Stomach (tissue), 9 donors: Measurements from ENCODE around the gene CFAP299. TPM values are rescaled to one million over a fixed set of nuclear protein-coding genes. Genes with fewer than 3 reads are reported as not detected.

Experiments used
- DNase-seq, 2 donors: peaks; one replicate each; pipeline versions ENCODE4 v3.0.0 to v3.0.0-alpha.2; 2013 to 2019
- H3K27ac ChIP-seq, 5 donors: fragments of 200-600 bp in 4 of 5; sonication (generic) in 4 of 5; one replicate each; pipeline ENCODE4 v1.5.1; 2013 to 2019; ENCODE audit warnings: mild to moderate bottlenecking in 1 of 5, moderate library complexity in 1 of 5
- H3K27me3 ChIP-seq, 3 donors: fragments of 200-600 bp; sonication (generic); one replicate each; pipeline ENCODE4 v1.5.1; 2017 to 2019; ENCODE audit warnings: mixed run types in 1 of 3
- H3K36me3 ChIP-seq, 4 donors: fragments of 200-600 bp; sonication (generic); 1 replicate in 3 of 4; 2 replicates in 1 of 4; pipeline ENCODE4 v1.5.1; 2016 to 2019
- H3K4me1 ChIP-seq, 4 donors: fragments of 200-600 bp; sonication (generic); one replicate each; pipeline ENCODE4 v1.5.1; 2016 to 2019
- H3K4me3 ChIP-seq, 4 donors: fragments of 200-600 bp; sonication (generic) in 3 of 4; one replicate each; pipeline ENCODE4 v1.5.1; 2016 to 2019; ENCODE audit warnings: mild to moderate bottlenecking in 1 of 4
- H3K9me3 ChIP-seq, 4 donors: fragments of 200-600 bp; sonication (generic); one replicate each; pipeline ENCODE4 v1.5.1; 2016 to 2019
- EP300 ChIP-seq: sonication (generic); formaldehyde crosslinking; IDR thresholded peaks from one replicate; pipeline ENCODE4 v1.6.1; 2017; ENCODE audit warnings: antibody characterized with exemption
- POLR2A ChIP-seq, 4 donors: fragments of 450-650 bp; IDR thresholded peaks; one replicate each; pipeline ENCODE4 v1.6.1; 2016; ENCODE audit warnings: antibody characterized with exemption in 4 of 4, control low read depth in 2 of 4, mild to moderate bottlenecking in 1 of 4, moderate library complexity in 1 of 4
- POLR2AphosphoS5 ChIP-seq, 3 donors: sonication (generic); formaldehyde crosslinking; IDR thresholded peaks; one replicate each; pipeline ENCODE4 v1.6.1; 2016; ENCODE audit warnings: antibody characterized with exemption in 3 of 3
- WGBS, 5 donors: extraction: QIAGEN DNeasy Blood & Tissue Kit in 3 of 5; methylation state at CpG; one replicate each; pipeline versions ENCODE4 v1.1.5 to v1.1.7; 2013 to 2018; 5-methylcytosine and 5-hydroxymethylcytosine counted together
- intact Hi-C: fragments of 100-400 bp; cut with DNase I; formaldehyde crosslinking; loops from one replicate; pipeline ENCODE4 v1.15.1; 2023; ENCODE audit warnings: low total_unique reads
- polyA plus RNA-seq, 3 donors: library from polyadenylated mRNA; stranded (reverse); fragments of 200-250 nt; gene quantifications; one replicate each; pipeline ENCODE4 v1.2.3, GENCODE V29; 2013
- total RNA-seq, 5 donors: library from RNA; depleted of rRNA; stranded (reverse); fragments of >200 nt; gene quantifications; one replicate each; pipeline versions ENCODE4 v1.1.0 to v1.2.3, GENCODE V29; 2014 to 2016
- TF ChIP-seq, protein P1 (sequence below), 7 experiments: fragments of 450-650 bp in 4 of 7; fragments of 200-600 bp in 3 of 7; sonication (generic) in 3 of 7; IDR thresholded peaks; one replicate each; pipeline ENCODE4 v1.5.1; 2016 to 2019; ENCODE audit warnings: antibody characterized with exemption in 7 of 7, control low read depth in 2 of 7, mild to moderate bottlenecking in 1 of 7
- donor health status: healthy with polysubstance abuse.
- donor health status: Bipolar disorder and iron deficiency.
- donor health status: healthy.

CFAP299 gene
- total and polyA plus RNA-seq, 8 donors: 0.73 TPM; not detected in 7

DNA sequence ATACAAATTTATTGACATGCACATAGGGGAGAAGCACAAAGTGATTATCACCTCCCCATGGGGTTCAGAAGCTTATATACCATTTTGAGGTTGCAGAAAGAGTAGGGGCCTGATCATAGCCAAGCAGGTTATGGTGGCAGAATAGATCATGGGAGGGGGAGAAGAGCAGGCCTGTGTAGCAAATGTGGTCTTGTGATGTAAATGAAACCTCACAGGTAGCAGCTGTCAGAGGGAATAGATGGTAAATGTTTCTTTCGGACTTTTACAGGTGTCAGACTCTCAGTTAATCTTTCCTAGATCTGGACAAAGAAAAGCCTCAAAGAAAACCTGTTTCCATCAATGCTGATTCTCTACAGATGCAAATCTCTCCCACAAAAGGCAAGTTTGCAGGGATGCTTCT is 84.4 kb downstream of the CFAP299 start:
- 80 to 94% (median 85%) methylated on average over 1 of the region's 1 CpG for WGBS, 5 donors

DNA sequence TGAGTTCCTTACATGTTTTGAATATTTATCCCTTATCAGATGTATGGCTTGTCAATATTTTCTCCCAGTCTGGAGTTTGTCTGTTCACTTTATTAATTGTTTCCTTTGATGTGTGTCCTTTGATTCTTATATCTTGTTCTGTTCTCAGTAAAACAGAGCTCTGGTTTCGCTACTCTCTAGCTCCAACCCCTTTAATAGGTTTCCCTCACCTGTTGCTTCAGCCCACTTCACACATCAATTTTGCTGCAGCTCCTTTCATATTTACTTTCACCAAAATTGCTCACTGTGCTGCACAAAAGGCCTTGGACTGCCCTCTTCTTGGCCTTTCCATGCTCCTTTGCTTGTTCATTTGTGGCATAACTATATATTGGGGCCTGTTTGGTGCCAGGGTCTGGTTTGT is 85.1 kb downstream of the CFAP299 start:
- intact Hi-C loops: no loop called here
- Histone ChIP-seq H3K27me3 (no peaks in the 10 kb centered on the region), H3K9me3 (no peaks in the 10 kb centered on the region), H3K4me3 (no peak overlapping the region), H3K27ac (no peak overlapping the region), H3K36me3 (no peaks in the 10 kb centered on the region), H3K4me1 (no peaks in the 10 kb centered on the region)
- 73 to 97% (median 93%) methylated on average over 1 of the region's 1 CpG for WGBS, 5 donors
- no peak for DNase-seq
- TF ChIP-seq, protein P1, sequence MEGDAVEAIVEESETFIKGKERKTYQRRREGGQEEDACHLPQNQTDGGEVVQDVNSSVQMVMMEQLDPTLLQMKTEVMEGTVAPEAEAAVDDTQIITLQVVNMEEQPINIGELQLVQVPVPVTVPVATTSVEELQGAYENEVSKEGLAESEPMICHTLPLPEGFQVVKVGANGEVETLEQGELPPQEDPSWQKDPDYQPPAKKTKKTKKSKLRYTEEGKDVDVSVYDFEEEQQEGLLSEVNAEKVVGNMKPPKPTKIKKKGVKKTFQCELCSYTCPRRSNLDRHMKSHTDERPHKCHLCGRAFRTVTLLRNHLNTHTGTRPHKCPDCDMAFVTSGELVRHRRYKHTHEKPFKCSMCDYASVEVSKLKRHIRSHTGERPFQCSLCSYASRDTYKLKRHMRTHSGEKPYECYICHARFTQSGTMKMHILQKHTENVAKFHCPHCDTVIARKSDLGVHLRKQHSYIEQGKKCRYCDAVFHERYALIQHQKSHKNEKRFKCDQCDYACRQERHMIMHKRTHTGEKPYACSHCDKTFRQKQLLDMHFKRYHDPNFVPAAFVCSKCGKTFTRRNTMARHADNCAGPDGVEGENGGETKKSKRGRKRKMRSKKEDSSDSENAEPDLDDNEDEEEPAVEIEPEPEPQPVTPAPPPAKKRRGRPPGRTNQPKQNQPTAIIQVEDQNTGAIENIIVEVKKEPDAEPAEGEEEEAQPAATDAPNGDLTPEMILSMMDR (IDR thresholded peaks at IDR 0.05): no peak
- no peak for TF ChIP-seq POLR2A (IDR thresholded peaks at IDR 0.05)

More for the DNA sequence above, 84.4 kb downstream of the CFAP299 start:
- H3K4me1 ChIP-seq: no peaks in the 10 kb centered on the region
- no peak overlapping the region for H3K4me3 ChIP-seq
- no peak for DNase-seq
- H3K9me3 ChIP-seq: no peaks in the 10 kb centered on the region
- intact Hi-C loops: no loop called here
- H3K27ac ChIP-seq: no peak overlapping the region
- TF ChIP-seq, protein P1 (IDR thresholded peaks at IDR 0.05): no peak
- TF ChIP-seq POLR2AphosphoS5 (IDR thresholded peaks at IDR 0.05): no peak
- no peak for TF ChIP-seq EP300
- TF ChIP-seq POLR2A (IDR thresholded peaks at IDR 0.05): no peak
- H3K27me3 ChIP-seq: no peaks in the 10 kb centered on the region
- no peaks in the 10 kb centered on the region for H3K36me3 ChIP-seq

DNA sequence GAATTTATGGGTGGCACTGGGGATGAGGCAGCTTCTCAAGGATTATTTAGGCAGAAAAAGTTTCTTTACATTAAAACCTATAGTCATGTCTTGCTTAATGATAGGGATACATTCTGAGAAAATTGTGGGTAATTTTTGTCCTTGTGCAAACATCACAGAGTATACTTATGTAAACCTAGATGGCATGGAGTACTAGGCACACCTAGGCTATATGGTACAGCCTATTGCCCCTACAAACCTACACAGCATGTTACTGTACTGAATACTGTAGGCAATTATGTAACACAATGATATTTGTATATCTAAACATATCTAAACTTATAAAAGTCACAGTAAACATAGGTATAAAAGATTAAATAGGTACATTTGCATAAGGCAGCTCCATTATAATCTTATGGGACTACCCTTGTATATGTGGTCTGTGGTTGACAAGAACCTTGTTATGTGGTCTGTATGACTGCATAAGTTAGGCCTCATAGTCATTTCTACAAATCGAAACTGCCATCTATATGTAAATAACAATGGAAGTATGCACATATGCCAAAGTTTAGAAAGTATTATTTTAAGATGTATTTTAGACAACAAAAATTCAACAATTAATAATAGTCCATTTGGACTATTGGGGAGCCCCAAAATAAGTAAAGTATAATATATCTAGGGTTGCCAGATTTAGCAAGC is 87.3 kb downstream of the CFAP299 start:
- H3K4me1 ChIP-seq: no peaks in the 10 kb centered on the region
- no peaks in the 10 kb centered on the region for H3K27me3 ChIP-seq
- WGBS, 5 donors: 79 to 88% (median 82%) methylated on average over 1 of the region's 1 CpG
- no peaks in the 10 kb centered on the region for H3K36me3 ChIP-seq
- H3K27ac ChIP-seq: no peak overlapping the region
- H3K9me3 ChIP-seq: no peaks in the 10 kb centered on the region
- intact Hi-C loops: no loop called here
- no peak overlapping the region for H3K4me3 ChIP-seq
- peak in 1 of 2 donors; percentile 10 for DNase-seq
- TF ChIP-seq, protein P1 (IDR thresholded peaks at IDR 0.05): no peak
- TF ChIP-seq EP300 (no peak), POLR2A (IDR thresholded peaks at IDR 0.05) (no peak), POLR2AphosphoS5 (IDR thresholded peaks at IDR 0.05) (no peak)

DNA sequence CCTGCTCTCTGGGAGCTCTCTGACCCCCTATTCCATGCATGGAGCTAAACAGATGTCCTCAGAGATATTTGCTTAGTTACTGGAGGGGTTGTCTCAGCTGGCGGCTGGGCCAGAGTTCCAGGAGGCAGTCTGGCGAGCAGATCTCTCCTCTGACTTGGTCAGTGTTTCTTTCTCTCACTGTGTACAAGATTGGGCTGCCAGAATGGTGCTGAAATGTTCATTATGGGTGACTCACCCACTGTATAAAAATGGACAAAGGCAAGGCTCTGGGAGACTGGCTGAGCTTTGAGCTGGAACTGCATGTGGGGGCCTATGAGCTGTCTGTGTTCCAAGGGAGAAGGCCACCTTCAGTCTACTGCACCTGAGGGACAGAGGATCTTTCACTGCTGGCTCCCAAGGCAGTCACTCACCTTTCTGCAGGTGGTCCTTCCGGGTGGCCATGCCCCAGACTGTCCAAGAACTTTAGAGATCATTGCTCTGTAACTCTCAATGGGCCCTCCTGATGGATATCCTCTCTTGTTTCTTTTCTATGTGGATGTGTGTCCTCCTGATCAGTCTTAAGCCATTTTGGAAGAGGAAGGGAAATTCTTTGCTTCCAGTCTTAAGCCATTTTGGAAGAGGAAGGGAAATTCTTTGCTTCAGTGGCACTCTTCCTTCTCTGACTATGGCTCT is 88.2 kb downstream of the CFAP299 start:
- WGBS, 5 donors: 88 to 97% (median 91%) methylated on average over 3 of the region's 3 CpGs
- Histone ChIP-seq H3K27ac (no peak overlapping the region), H3K9me3 (no peaks in the 10 kb centered on the region), H3K36me3 (no peaks in the 10 kb centered on the region), H3K4me1 (no peaks in the 10 kb centered on the region), H3K27me3 (no peaks in the 10 kb centered on the region), H3K4me3 (no peak overlapping the region)
- no peak for DNase-seq
- intact Hi-C loops: no loop called here
- TF ChIP-seq POLR2A (IDR thresholded peaks at IDR 0.05) (no peak), EP300 (no peak), POLR2AphosphoS5 (IDR thresholded peaks at IDR 0.05) (no peak)
- TF ChIP-seq, protein P1 (IDR thresholded peaks at IDR 0.05): no peak
